K562 (cell line): ENCODE measurements around the gene AKAP6. TPM values are rescaled to one million over a fixed set of nuclear protein-coding genes. Genes with fewer than 3 reads are reported as not detected.

ENCODE experiments used
- ATAC-seq: fragments of 200-7000 bp; cut with Tn5 transposase; 3 replicates; pipeline ENCODE4 v1.9.1; 2020; ENCODE audit warnings: moderate library complexity
- BruUV-seq: library from RNA; stranded (reverse); fragments of 400-500 nt; replicated peaks from 2 replicates; lab custom pipeline; 2021; lab: Mats Ljungman, UMichigan
- CTCF ChIA-PET: fragments of 300-600 bp; formaldehyde crosslinking; extraction: SDS; loops from one replicate; lab custom pipeline; 2021; ENCODE audit warnings: low intra/inter-chr PET ratio; lab: Yijun Ruan, JAX
- POLR2A ChIA-PET: fragments of 300-600, 350-650 bp; sonication (Branson Sonifier 250); formaldehyde crosslinking; extraction: SDS; loops from one replicate; lab custom pipeline; 2021; ENCODE audit warnings: antibody characterized with exemption, inconsistent platforms; lab: Yijun Ruan, JAX
- DNase-seq, 4 experiments: peaks; one replicate each; pipeline versions ENCODE4 v3.0.0 to v3.0.0-alpha.2; 2011 to 2018; ENCODE audit warnings: low spot score in 3 of 4, mixed read lengths in 3 of 4; ENCODE audit errors: extremely low read depth in 1 of 4
- FAIRE-seq: peaks from 2 replicates; lab custom pipeline; 2011; peaks lifted over from hg19 to GRCh38; lab: Jason Lieb, UNC
- H2AFZ ChIP-seq: 2 replicates; pipeline ENCODE4 v1.6.0; 2011; ENCODE audit warnings: low read depth, low read length, control low read depth, inconsistent platforms
- H3K27ac ChIP-seq: fragments of 200-600 bp; 3 replicates; pipeline ENCODE4 v1.8.0; 2011; ENCODE audit warnings: low read depth, mild to moderate bottlenecking, control low read depth, inconsistent platforms, low read length, moderate library complexity, mixed read lengths; ENCODE audit errors: extremely low read depth
- H3K27me3 ChIP-seq, 2 experiments: fragments of 300-600 bp in 1 of 2; 2 replicates in 1 of 2; 3 replicates in 1 of 2; pipeline versions ENCODE4 v1.6.0 to v1.8.0; 2011; ENCODE audit warnings: inconsistent platforms in 2 of 2, low read length in 2 of 2, mild to moderate bottlenecking in 1 of 2, mixed read lengths in 1 of 2, moderate library complexity in 1 of 2; ENCODE audit not compliant: control insufficient read depth in 2 of 2, insufficient read depth in 2 of 2
- H3K36me3 ChIP-seq: fragments of 300-600 bp; 3 replicates; pipeline ENCODE4 v1.8.0; 2011; ENCODE audit warnings: mild to moderate bottlenecking, low read length, inconsistent platforms; ENCODE audit not compliant: control insufficient read depth, insufficient read depth
- H3K4me1 ChIP-seq, 2 experiments: fragments of 200-600 bp in 1 of 2; replicated peaks in 1 of 2; 2 replicates in 1 of 2; 3 replicates in 1 of 2; pipeline versions ENCODE4 v1.5.1 to v1.8.0; 2011; ENCODE audit warnings: inconsistent platforms in 2 of 2, low read length in 2 of 2, mild to moderate bottlenecking in 1 of 2, mixed read lengths in 1 of 2, moderate library complexity in 1 of 2; ENCODE audit not compliant: control insufficient read depth in 2 of 2, insufficient read depth in 2 of 2
- H3K4me2 ChIP-seq: 2 replicates; pipeline ENCODE4 v1.6.1; 2011; ENCODE audit warnings: low read length, control low read depth, inconsistent platforms, mixed read lengths; ENCODE audit not compliant: insufficient read depth
- H3K4me3 ChIP-seq: fragments of 200-600 bp; sonication (generic), shearing (Covaris generic); 2 replicates; pipeline ENCODE4 v1.5.1; 2016; ENCODE audit warnings: control low read depth, inconsistent platforms
- H3K79me2 ChIP-seq: fragments of 200-600 bp; 3 replicates; pipeline ENCODE4 v1.8.0; 2011; ENCODE audit warnings: low read length, inconsistent platforms; ENCODE audit not compliant: control insufficient read depth, insufficient read depth
- H3K9ac ChIP-seq, 2 experiments: 2 replicates each; pipeline versions ENCODE4 v1.6.0 to v1.6.1; 2011; ENCODE audit warnings: low read depth in 2 of 2, low read length in 2 of 2, control low read depth in 1 of 2, inconsistent platforms in 1 of 2, mild to moderate bottlenecking in 1 of 2, mixed read lengths in 1 of 2; ENCODE audit not compliant: insufficient read depth in 1 of 2
- H3K9me1 ChIP-seq: one replicate; pipeline ENCODE4 v1.6.0; 2011; ENCODE audit warnings: inconsistent platforms, mild to moderate bottlenecking, low read length, moderate library complexity; ENCODE audit not compliant: control insufficient read depth, insufficient read depth
- H3K9me3 ChIP-seq: replicated peaks from 2 replicates; pipeline ENCODE4 v1.5.1; 2011; ENCODE audit warnings: low read depth, low read length, inconsistent platforms; ENCODE audit not compliant: control insufficient read depth, insufficient read depth
- H4K20me1 ChIP-seq: replicated peaks from 2 replicates; pipeline ENCODE4 v1.6.1; 2011; ENCODE audit warnings: low read length, inconsistent platforms, mixed read lengths; ENCODE audit not compliant: control insufficient read depth, insufficient read depth
- BDP1 ChIP-seq: IDR thresholded peaks from 3 replicates; pipeline ENCODE4 v1.6.1; 2011; ENCODE audit not compliant: insufficient read length, insufficient read depth
- CAMTA2 ChIP-seq: fragments of 250-450 bp; sonication (Bioruptor Pico); conservative IDR thresholded peaks from 2 replicates; pipeline ENCODE4 v1.5.1; 2022
- MAFK ChIP-seq: IDR thresholded peaks from 2 replicates; pipeline ENCODE4 v1.6.1; 2011; ENCODE audit warnings: low read length, improper control_type of control experiment
- NR3C1 ChIP-seq: sonication (generic); formaldehyde crosslinking; IDR thresholded peaks from 2 replicates; pipeline ENCODE4 v1.8.1; 2022; ENCODE audit warnings: missing genetic modification reagents
- RREB1 ChIP-seq: fragments of 250-450 bp; sonication (Bioruptor Pico); IDR thresholded peaks from 2 replicates; pipeline ENCODE4 v1.4.0; 2020
- TAF15 ChIP-seq: fragments of 200-400 bp; formaldehyde crosslinking; IDR thresholded peaks from 2 replicates; pipeline ENCODE4 v1.6.1; 2017; ENCODE audit warnings: mild to moderate bottlenecking, low read depth, low read length, moderate library complexity
- ZC3H8 ChIP-seq: fragments of 450-650 bp; IDR thresholded peaks from 2 replicates; pipeline ENCODE4 v1.6.1; 2017
- ZNF133 ChIP-seq: fragments of 250-450 bp; sonication (Bioruptor Pico); IDR thresholded peaks from 2 replicates; pipeline ENCODE4 v1.4.0; 2020; ENCODE audit warnings: mild to moderate bottlenecking
- whole genome bisulfite sequencing: fragments of 100-300 bp; shearing (Covaris generic); methylation state at CpG from one replicate; pipeline ENCODE4 v1.1.6; 2016; ENCODE audit warnings: low coverage, mixed read lengths; ENCODE audit not compliant: insufficient coverage; ENCODE audit errors: missing lambda C conversion rate; 5-methylcytosine and 5-hydroxymethylcytosine counted together
- in situ Hi-C: fragments of 300-500 bp; cut with MboI; formaldehyde crosslinking; loops from 4 replicates; pipeline ENCODE4 v1.15.0; 2018; ENCODE audit warnings: inconsistent platforms, mixed read lengths
- intact Hi-C: fragments of 100-400 bp; cut with micrococcal nuclease; formaldehyde crosslinking; loops from 2 replicates; pipeline ENCODE4 v1.14.2; 2022
- polyA plus RNA-seq, 8 experiments: library from polyadenylated mRNA; depleted of rRNA in 4 of 8; stranded (reverse) in 5 of 8; unstranded in 3 of 8; fragments of >200 nt; fragmentation: Nextera tagmentation in 2 of 8; fragmentation: Illumina TruSeq in 1 of 8; extraction: Ambion mirVana in 2 of 8; extraction: Trizol in 1 of 8; gene quantifications; 2 replicates each; pipeline versions ENCODE4 v1.2.1 to v1.2.3, GENCODE V29; 2011 to 2014; ENCODE audit warnings: inconsistent platforms in 1 of 8, missing spikeins in 1 of 8
- total RNA-seq, 7 experiments: library from RNA; depleted of rRNA in 6 of 7; stranded (reverse); fragments of >200 nt in 6 of 7; fragmentation: Illumina TruSeq in 2 of 7; extraction: Trizol in 2 of 7; gene quantifications; 2 replicates each; pipeline versions ENCODE4 v1.2.1 to v1.2.3, GENCODE V29; 2011 to 2021; ENCODE audit warnings: low replicate concordance in 1 of 7

Gene AKAP6
- total and polyA plus RNA-seq, 9 of the 15 experiments (the other 6 are each of a cell fraction or from before 2014, with no cell fraction given): 0.03 to 1.7 (median 0.48) TPM

DNA sequence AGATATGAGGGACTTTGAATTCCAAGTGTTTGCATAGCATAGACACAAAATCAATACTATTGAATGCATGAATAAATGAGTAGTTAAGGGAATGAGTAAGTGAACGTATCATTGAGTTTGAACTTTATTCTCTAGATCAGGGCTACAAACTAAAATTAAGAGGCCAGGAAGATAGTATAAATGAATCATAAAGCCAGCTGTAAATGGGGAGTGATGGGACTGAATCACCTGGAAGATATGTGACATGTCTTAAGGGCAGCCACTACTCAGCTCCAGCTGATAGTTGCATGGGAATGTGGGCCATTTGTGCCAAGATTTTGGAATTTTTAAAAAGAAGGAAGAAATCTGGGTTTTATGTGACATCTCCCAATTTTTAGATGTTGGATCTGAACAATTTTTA lies 229.9 kb downstream of the AKAP6 start:
- in situ Hi-C loops (no loop called here), intact Hi-C loops (no loop called here)
- H3K9me1 ChIP-seq: no peaks in the 10 kb centered on the region
- DNase-seq (no peak), ATAC-seq (no peak), FAIRE-seq (no peak)
- H3K4me1 ChIP-seq: no peaks in the 10 kb centered on the region
- H3K27me3 ChIP-seq: no peaks in the 10 kb centered on the region
- CTCF ChIA-PET: no interaction called here
- H3K27ac ChIP-seq: no peak overlapping the region
- POLR2A ChIA-PET: no interaction called here
- H3K79me2 ChIP-seq: no peaks in the 10 kb centered on the region
- no peak overlapping the region for H2AFZ ChIP-seq
- H3K9me3 ChIP-seq: no peaks in the 10 kb centered on the region
- BruUV-seq: no TSS peak
- H3K4me3 ChIP-seq: no peak overlapping the region
- WGBS: 0% methylated on average over 1 of the region's 1 CpG
- H3K36me3 ChIP-seq: no peaks in the 10 kb centered on the region
- TF ChIP-seq BDP1: no peak
- TF ChIP-seq ZC3H8: no peak
- no peak for TF ChIP-seq TAF15
- TF ChIP-seq ZNF133 (CRISPR knock-in tag): no peak
- no peak for TF ChIP-seq CAMTA2 (CRISPR knock-in tag)
- no peak for TF ChIP-seq RREB1
- no peak for TF ChIP-seq NR3C1 (CRISPR knock-in tag)
- no peak for TF ChIP-seq MAFK
- no peaks in the 10 kb centered on the region for H4K20me1 ChIP-seq
- H3K9ac ChIP-seq: no peak overlapping the region
- H3K4me2 ChIP-seq: no peak overlapping the region
